Measurements from ENCODE around the gene DNAJC9.

The DNAJC9 gene

GRCh38 chr10:73252445-73253224 is 5.6 kb upstream of the DNAJC9 start, which contains the start of gene MRPS16 (continued):
- peak; percentile 98 for TF ChIP-seq KLF9 (tag by site-specific recombination; IDR thresholded peaks at IDR 0.05; ENCODE audit: low read depth)
- no peak for TF ChIP-seq ZNF140 (tag by site-specific recombination; IDR thresholded peaks at IDR 0.05)
- TF ChIP-seq ZNF366 (tag by site-specific recombination; conservative IDR thresholded peaks at IDR 0.05) = no peak
- no peak for TF ChIP-seq ZNF701 (tag by site-specific recombination; IDR thresholded peaks at IDR 0.05)
- TF ChIP-seq PBX3 (CRISPR knock-in tag; IDR thresholded peaks at IDR 0.05) = peak; percentile 73; the same call in 1 of the 2 replicates
- TF ChIP-seq KLF7 (tag by site-specific recombination; IDR thresholded peaks at IDR 0.05; ENCODE audit: borderline replicate concordance) = peak; percentile 73; the same call in 1 of the 2 replicates
- peak; percentile 67 for TF ChIP-seq ZNF660 (tag by site-specific recombination; IDR thresholded peaks at IDR 0.05)
- TF ChIP-seq MEIS1 (CRISPR knock-in tag; IDR thresholded peaks at IDR 0.05; ENCODE audit: borderline replicate concordance) = no peak
- TF ChIP-seq ZNF426 (tag by site-specific recombination; IDR thresholded peaks at IDR 0.05) = no peak
- no peak for TF ChIP-seq ZNF416 (tag by site-specific recombination; IDR thresholded peaks at IDR 0.05)
- TF ChIP-seq IKZF3 (tag by site-specific recombination; IDR thresholded peaks at IDR 0.05) = peak; percentile 91
- no peak for TF ChIP-seq ZNF37A (tag by site-specific recombination; IDR thresholded peaks at IDR 0.05)

- H3K27ac ChIP-seq (ENCODE audit: extremely low read depth, low read depth, low read length) = peak overlapping the region; percentile 79
- POLR2A ChIA-PET = interaction anchor here (0.6 to 2.3 kb wide), 11 partner anchors 10 to 557 kb away, joined by 3 to 13 read pairs (median 4); partner anchors contain the start of genes CFAP70 and PPP3CB
- H3K4me1 ChIP-seq (ENCODE audit: control insufficient read depth, insufficient read depth, low read length) = peaks cover 5% of the 10 kb centered on the region; the same call in 1 of the 2 replicates
- H3K4me3 ChIP-seq (ENCODE audit: low read depth, low read length) = peak overlapping the region; percentile 64
- peaks cover 8 to 33% of the 10 kb centered on the region in 2 experiments; a peak in 2 of 3 replicates for H3K36me3 ChIP-seq (ENCODE audit: control insufficient read depth in 2 of 2, insufficient read depth in 1 of 2, low read length in 2 of 2)
- no peaks in the 10 kb centered on the region for H3K9me3 ChIP-seq (ENCODE audit: control insufficient read depth, insufficient read depth, low read depth, low read length)
- CTCF ChIA-PET = interaction anchor here (4.5 kb wide), 1 partner anchor 12 kb away, joined by 21 read pairs; no protein-coding TSS in a partner anchor
- TF ChIP-seq ZFP69B (tag by site-specific recombination; IDR thresholded peaks at IDR 0.05) (0 out of 2 replicates have a peak, but pooled peaks have one; percentile 68), ZNF692 (tag by site-specific recombination; IDR thresholded peaks at IDR 0.05) (peak; percentile 92), ZNF747 (tag by site-specific recombination; IDR thresholded peaks at IDR 0.05) (no peak), ZBTB17 (tag by site-specific recombination; IDR thresholded peaks at IDR 0.05) (peak; percentile 71; the same call in 1 of the 2 replicates), ZNF701 (tag by site-specific recombination; IDR thresholded peaks at IDR 0.05) (no peak), ZNF423 (tag by site-specific recombination; IDR thresholded peaks at IDR 0.05) (no peak), ZNF350 (tag by site-specific recombination; IDR thresholded peaks at IDR 0.05) (no peak), ZBTB7A (tag by site-specific recombination; IDR thresholded peaks at IDR 0.05; ENCODE audit: low read depth) (0 out of 2 replicates have a peak, but pooled peaks have one; percentile 30), CTCF (tag by site-specific recombination; IDR thresholded peaks at IDR 0.05) (no peak), ZNF10 (tag by site-specific recombination; IDR thresholded peaks at IDR 0.05) (no peak), ZNF394 (tag by site-specific recombination; IDR thresholded peaks at IDR 0.05; ENCODE audit: borderline replicate concordance) (peak; percentile 66; the same call in 1 of the 2 replicates)
- TF ChIP-seq, protein P1, sequence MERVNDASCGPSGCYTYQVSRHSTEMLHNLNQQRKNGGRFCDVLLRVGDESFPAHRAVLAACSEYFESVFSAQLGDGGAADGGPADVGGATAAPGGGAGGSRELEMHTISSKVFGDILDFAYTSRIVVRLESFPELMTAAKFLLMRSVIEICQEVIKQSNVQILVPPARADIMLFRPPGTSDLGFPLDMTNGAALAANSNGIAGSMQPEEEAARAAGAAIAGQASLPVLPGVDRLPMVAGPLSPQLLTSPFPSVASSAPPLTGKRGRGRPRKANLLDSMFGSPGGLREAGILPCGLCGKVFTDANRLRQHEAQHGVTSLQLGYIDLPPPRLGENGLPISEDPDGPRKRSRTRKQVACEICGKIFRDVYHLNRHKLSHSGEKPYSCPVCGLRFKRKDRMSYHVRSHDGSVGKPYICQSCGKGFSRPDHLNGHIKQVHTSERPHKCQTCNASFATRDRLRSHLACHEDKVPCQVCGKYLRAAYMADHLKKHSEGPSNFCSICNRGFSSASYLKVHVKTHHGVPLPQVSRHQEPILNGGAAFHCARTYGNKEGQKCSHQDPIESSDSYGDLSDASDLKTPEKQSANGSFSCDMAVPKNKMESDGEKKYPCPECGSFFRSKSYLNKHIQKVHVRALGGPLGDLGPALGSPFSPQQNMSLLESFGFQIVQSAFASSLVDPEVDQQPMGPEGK (tag by site-specific recombination; IDR thresholded peaks at IDR 0.05) = 0 out of 2 replicates have a peak, but pooled peaks have one; percentile 25
- TF ChIP-seq, protein P2, sequence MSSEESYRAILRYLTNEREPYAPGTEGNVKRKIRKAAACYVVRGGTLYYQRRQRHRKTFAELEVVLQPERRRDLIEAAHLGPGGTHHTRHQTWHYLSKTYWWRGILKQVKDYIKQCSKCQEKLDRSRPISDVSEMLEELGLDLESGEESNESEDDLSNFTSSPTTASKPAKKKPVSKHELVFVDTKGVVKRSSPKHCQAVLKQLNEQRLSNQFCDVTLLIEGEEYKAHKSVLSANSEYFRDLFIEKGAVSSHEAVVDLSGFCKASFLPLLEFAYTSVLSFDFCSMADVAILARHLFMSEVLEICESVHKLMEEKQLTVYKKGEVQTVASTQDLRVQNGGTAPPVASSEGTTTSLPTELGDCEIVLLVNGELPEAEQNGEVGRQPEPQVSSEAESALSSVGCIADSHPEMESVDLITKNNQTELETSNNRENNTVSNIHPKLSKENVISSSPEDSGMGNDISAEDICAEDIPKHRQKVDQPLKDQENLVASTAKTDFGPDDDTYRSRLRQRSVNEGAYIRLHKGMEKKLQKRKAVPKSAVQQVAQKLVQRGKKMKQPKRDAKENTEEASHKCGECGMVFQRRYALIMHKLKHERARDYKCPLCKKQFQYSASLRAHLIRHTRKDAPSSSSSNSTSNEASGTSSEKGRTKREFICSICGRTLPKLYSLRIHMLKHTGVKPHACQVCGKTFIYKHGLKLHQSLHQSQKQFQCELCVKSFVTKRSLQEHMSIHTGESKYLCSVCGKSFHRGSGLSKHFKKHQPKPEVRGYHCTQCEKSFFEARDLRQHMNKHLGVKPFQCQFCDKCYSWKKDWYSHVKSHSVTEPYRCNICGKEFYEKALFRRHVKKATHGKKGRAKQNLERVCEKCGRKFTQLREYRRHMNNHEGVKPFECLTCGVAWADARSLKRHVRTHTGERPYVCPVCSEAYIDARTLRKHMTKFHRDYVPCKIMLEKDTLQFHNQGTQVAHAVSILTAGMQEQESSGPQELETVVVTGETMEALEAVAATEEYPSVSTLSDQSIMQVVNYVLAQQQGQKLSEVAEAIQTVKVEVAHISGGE (tag by site-specific recombination; conservative IDR thresholded peaks at IDR 0.05; ENCODE audit: low read depth) = peak; percentile 91; the same call in 1 of the 2 replicates
Observed at GRCh38 chr10:73251683-73252444, 4.8 kb upstream of the DNAJC9 start.
